Activated T-cell treated with anti-CD3 and anti-CD28 coated beads, Interleukin-2, amount 50 U/mL, for 4 hours (primary cell): ENCODE results near the gene SKIC3. TPM values are rescaled to one million over a fixed set of nuclear protein-coding genes. Genes with fewer than 3 reads are reported as not detected.

Source experiments
- ATAC-seq, 2 donors: fragments of 200-7000 bp; cut with Tn5 transposase; one replicate each; pipeline ENCODE4 v1.10.0; 2021
- DNase-seq: peaks from one replicate; pipeline ENCODE4 v3.0.0-alpha.2; 2020
- H3K27me3 Mint-ChIP-seq: one replicate; pipeline ENCODE4 v1.8.0; 2021; ENCODE audit warnings: low read depth, mixed read lengths
- H3K36me3 Mint-ChIP-seq: one replicate; pipeline ENCODE4 v1.8.0; 2022; ENCODE audit warnings: mixed read lengths; ENCODE audit not compliant: insufficient read depth
- H3K4me1 Mint-ChIP-seq: one replicate; pipeline ENCODE4 v1.8.0; 2021; ENCODE audit warnings: low read depth, mixed read lengths
- H3K4me3 Mint-ChIP-seq: one replicate; pipeline ENCODE4 v1.8.0; 2021; ENCODE audit warnings: mild to moderate bottlenecking, moderate library complexity, mixed read lengths
- H3K9me3 Mint-ChIP-seq: one replicate; pipeline ENCODE4 v1.8.0; 2021; ENCODE audit warnings: mixed read lengths
- total RNA-seq, 3 donors: library from RNA; stranded (reverse); gene quantifications; one replicate each; pipeline ENCODE4 v1.2.1, GENCODE V29; 2021

Gene SKIC3
- total RNA-seq, 3 donors from 2014 or later = 39.8 to 42.2 (median 41.9) TPM

DNA sequence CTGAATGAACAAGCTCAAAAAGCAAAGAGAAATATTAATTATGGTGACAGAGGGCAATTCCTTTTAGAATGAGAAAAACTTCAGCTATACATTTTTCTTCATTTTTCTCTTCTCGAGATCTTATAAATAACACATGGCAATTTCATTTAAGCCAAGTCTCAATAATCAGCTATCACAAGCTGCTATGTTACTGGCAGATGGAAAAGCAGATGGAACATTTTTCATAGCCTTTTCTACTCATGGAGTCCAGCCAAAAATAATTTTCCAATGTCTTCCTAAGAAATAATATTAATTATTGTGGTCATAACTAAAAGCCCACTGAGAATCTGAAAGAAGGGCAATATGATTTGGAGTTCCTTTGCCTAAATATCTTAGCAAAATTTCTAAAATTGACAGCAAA, 35.6 kb downstream of the SKIC3 start:
- Mint-ChIP-seq H3K9me3 (no peaks in the 10 kb centered on the region), H3K4me3 (no peak overlapping the region), H3K36me3 (peaks cover 42% of the 10 kb centered on the region), H3K27me3 (no peaks in the 10 kb centered on the region), H3K4me1 (no peaks in the 10 kb centered on the region)
- ATAC-seq = no peak
- no peak for DNase-seq

DNA sequence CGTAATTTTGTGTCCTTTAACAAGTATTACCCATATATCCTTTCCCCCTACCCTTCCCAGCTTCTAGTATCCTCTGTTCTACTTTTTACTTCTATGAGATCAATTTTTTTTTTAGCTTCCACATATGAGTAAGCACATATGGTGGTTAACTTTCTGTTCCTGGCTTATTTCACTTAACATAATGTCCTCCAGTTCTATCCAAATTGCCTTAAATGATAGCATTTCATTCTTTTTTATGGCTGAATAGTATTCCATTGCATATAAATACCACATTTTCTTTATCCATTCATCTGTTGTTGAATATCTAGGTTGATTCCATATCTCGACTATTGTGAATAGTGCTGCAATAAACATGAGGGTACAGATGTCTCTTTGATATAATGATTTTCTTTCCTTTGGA, 36.4 kb downstream of the SKIC3 start:
- Mint-ChIP-seq H3K4me3 (no peak overlapping the region), H3K4me1 (no peaks in the 10 kb centered on the region), H3K36me3 (peaks cover 40% of the 10 kb centered on the region), H3K9me3 (no peaks in the 10 kb centered on the region), H3K27me3 (no peaks in the 10 kb centered on the region)
- DNase-seq = no peak
- no peak for ATAC-seq

DNA sequence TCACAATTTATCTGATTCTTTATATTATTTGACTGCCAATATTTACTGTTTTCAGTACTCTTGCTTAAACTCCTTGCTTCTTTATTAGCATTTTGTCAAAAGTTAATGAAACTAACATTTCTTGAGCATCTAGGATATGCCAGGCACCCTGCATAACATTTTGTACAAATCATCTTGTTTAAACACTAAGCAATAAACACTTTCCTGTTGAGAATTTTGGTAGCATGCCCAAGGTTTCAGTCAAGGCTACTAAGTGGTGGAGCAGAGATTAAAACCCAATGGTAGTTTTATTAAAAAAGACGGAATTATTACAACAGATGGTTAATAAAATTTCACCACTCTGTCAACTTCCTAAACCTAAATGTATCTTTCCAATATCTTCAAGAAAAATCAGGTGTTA, 43.2 kb downstream of the SKIC3 start:
- no peaks in the 10 kb centered on the region for H3K4me1 Mint-ChIP-seq
- no peak for ATAC-seq
- no peak for DNase-seq
- H3K9me3 Mint-ChIP-seq = no peaks in the 10 kb centered on the region
- H3K36me3 Mint-ChIP-seq = peaks cover 46% of the 10 kb centered on the region
- no peaks in the 10 kb centered on the region for H3K27me3 Mint-ChIP-seq
- no peak overlapping the region for H3K4me3 Mint-ChIP-seq

DNA sequence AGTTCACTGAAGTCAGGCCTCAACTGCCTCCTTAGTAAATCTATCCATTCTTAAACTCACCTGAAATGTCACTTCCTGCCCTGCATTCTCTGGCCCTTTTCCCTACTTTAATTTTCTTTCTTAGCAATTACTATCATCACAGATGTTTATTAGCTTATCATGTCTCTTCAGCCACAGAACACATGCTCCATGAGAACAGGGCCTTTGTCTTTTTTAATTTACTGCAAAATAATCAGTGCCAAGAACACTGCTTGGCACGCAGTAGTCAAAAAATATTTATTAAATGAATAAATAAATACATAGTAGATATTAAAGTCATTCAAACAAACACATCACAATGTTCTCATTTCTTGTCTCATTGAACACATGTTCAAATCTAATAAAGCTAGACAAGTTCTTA, 46.2 kb downstream of the SKIC3 start:
- DNase-seq = no peak
- Mint-ChIP-seq H3K36me3 (peaks cover 44% of the 10 kb centered on the region), H3K27me3 (no peaks in the 10 kb centered on the region), H3K4me3 (no peak overlapping the region), H3K4me1 (no peaks in the 10 kb centered on the region), H3K9me3 (no peaks in the 10 kb centered on the region)
- ATAC-seq = no peak

Other genes with a start within 250 kb of the SKIC3 start
- not detected for gene FAM81B, start 163.6 kb downstream of the SKIC3 start, total RNA-seq
- 1 to 10 TPM; 4.2 to 5.0 (median 4.6) TPM for gene ARSK, start 124 bp upstream of the SKIC3 start, total RNA-seq
- gene GPR150, start 65.1 kb upstream of the SKIC3 start, total RNA-seq = under 1 TPM; 0.53 to 0.57 (median 0.55) TPM
- 1 to 10 TPM; 3.2 to 5.4 (median 5.1) TPM for gene RFESD, start 91.8 kb upstream of the SKIC3 start, total RNA-seq
- gene SPATA9, start 128.0 kb upstream of the SKIC3 start, total RNA-seq = not detected
- 1 to 10 TPM; 2.2 to 5.0 (median 3.9) TPM for gene RHOBTB3, start 176.4 kb upstream of the SKIC3 start, total RNA-seq